Hepatocyte (in vitro differentiated cells): ENCODE data around the gene CDON.

ENCODE experiments used
- CTCF ChIP-seq: fragments of 200-600 bp; sonication (generic); IDR thresholded peaks from 2 replicates; pipeline ENCODE4 v1.5.1; 2016; ENCODE audit warnings: antibody characterized with exemption, mild to moderate bottlenecking; ENCODE audit not compliant: poor library complexity
- EZH2 ChIP-seq: fragments of 200-600 bp; sonication (generic); IDR thresholded peaks from 2 replicates; pipeline ENCODE4 v1.6.1; 2016; ENCODE audit warnings: antibody characterized with exemption, mild to moderate bottlenecking, borderline replicate concordance
- EZH2phosphoT487 ChIP-seq: fragments of 200-600 bp; sonication (generic); IDR thresholded peaks from one replicate; pipeline ENCODE4 v1.6.1; 2018; ENCODE audit warnings: antibody characterized with exemption, mild to moderate bottlenecking, low read depth, moderate library complexity; ENCODE audit not compliant: unreplicated experiment, severe bottlenecking

- TF ChIP-seq EZH2phosphoT487 (no peak), CTCF (no peak), EZH2 (no peak)
These were observed 33.1 kb upstream of the CDON start for GRCh38 chr11:126095745-126096144.
